H9 (cell line): ENCODE results near the gene APPL2. TPM values are rescaled to one million over a fixed set of nuclear protein-coding genes. Genes with fewer than 3 reads are reported as not detected.

Source experiments
- DNase-seq: peaks from one replicate; pipeline ENCODE4 v3.0.0-alpha.2; 2017
- H2AFZ ChIP-seq: one replicate; pipeline ENCODE4 v1.6.1; 2013; ENCODE audit warnings: mild to moderate bottlenecking, low read length, control low read depth, moderate library complexity
- H2AK5ac ChIP-seq: 2 replicates; pipeline ENCODE4 v1.6.1; 2013; ENCODE audit warnings: low read length, control low read depth, mixed read lengths; ENCODE audit not compliant: insufficient read length
- H2BK120ac ChIP-seq: one replicate; pipeline ENCODE4 v1.6.1; 2013; ENCODE audit warnings: low read depth, mild to moderate bottlenecking, low read length, control low read depth, inconsistent platforms; ENCODE audit not compliant: poor library complexity, severe bottlenecking
- H2BK12ac ChIP-seq: 2 replicates; pipeline ENCODE4 v1.6.1; 2013; ENCODE audit warnings: low read length, control low read depth, mixed read lengths, low read depth; ENCODE audit not compliant: insufficient read length
- H2BK15ac ChIP-seq: 2 replicates; pipeline ENCODE4 v1.6.1; 2013; ENCODE audit warnings: low read depth, low read length, control low read depth
- H2BK20ac ChIP-seq: one replicate; pipeline ENCODE4 v1.6.1; 2013; ENCODE audit warnings: low read depth, mild to moderate bottlenecking, low read length, control low read depth, inconsistent platforms; ENCODE audit not compliant: poor library complexity, severe bottlenecking
- H2BK5ac ChIP-seq: 2 replicates; pipeline ENCODE4 v1.6.1; 2013; ENCODE audit warnings: low read length, control low read depth, mixed read lengths; ENCODE audit not compliant: insufficient read length
- H3K14ac ChIP-seq: 2 replicates; pipeline ENCODE4 v1.6.1; 2013; ENCODE audit warnings: low read length, control low read depth; ENCODE audit not compliant: insufficient read depth
- H3K18ac ChIP-seq: 2 replicates; pipeline ENCODE4 v1.6.1; 2013; ENCODE audit warnings: low read depth, mild to moderate bottlenecking, mixed read lengths, low read length, control low read depth; ENCODE audit not compliant: insufficient read length
- H3K23ac ChIP-seq: 2 replicates; pipeline ENCODE4 v1.6.1; 2013; ENCODE audit warnings: low read length, control low read depth, mixed read lengths, low read depth; ENCODE audit not compliant: insufficient read length
- H3K23me2 ChIP-seq: 2 replicates; pipeline ENCODE4 v1.6.1; 2013; ENCODE audit warnings: low read depth, mild to moderate bottlenecking, mixed read lengths, low read length, control low read depth; ENCODE audit not compliant: insufficient read length, poor library complexity, severe bottlenecking
- H3K27ac ChIP-seq: 2 replicates; pipeline ENCODE4 v1.5.1; 2013; ENCODE audit warnings: low read length, control low read depth, mixed read lengths, low read depth; ENCODE audit not compliant: insufficient read length
- H3K27me3 ChIP-seq: 2 replicates; pipeline ENCODE4 v1.6.1; 2013; ENCODE audit warnings: low read length, control low read depth, inconsistent platforms; ENCODE audit not compliant: insufficient read depth
- H3K4ac ChIP-seq: 2 replicates; pipeline ENCODE4 v1.6.1; 2013; ENCODE audit warnings: low read depth, mild to moderate bottlenecking, control low read depth, inconsistent platforms, low read length, moderate library complexity
- H3K4me1 ChIP-seq: 2 replicates; pipeline ENCODE4 v1.6.1; 2013; ENCODE audit warnings: low read length, control low read depth, inconsistent platforms; ENCODE audit not compliant: insufficient read depth
- H3K4me2 ChIP-seq: 2 replicates; pipeline ENCODE4 v1.6.1; 2013; ENCODE audit warnings: low read length, control low read depth, mixed read lengths; ENCODE audit not compliant: insufficient read length, insufficient read depth
- H3K56ac ChIP-seq: 2 replicates; pipeline ENCODE4 v1.6.1; 2013; ENCODE audit warnings: low read depth, mild to moderate bottlenecking, mixed read lengths, low read length, control low read depth; ENCODE audit not compliant: insufficient read length
- H3K79me1 ChIP-seq: 2 replicates; pipeline ENCODE4 v1.6.1; 2013; ENCODE audit warnings: low read depth, mild to moderate bottlenecking, moderate library complexity, low read length, control low read depth, inconsistent platforms; ENCODE audit not compliant: insufficient read depth, poor library complexity, severe bottlenecking
- H3K79me2 ChIP-seq: 2 replicates; pipeline ENCODE4 v1.6.1; 2013; ENCODE audit warnings: low read length, control low read depth, inconsistent platforms; ENCODE audit not compliant: insufficient read depth
- H3K9ac ChIP-seq: 2 replicates; pipeline ENCODE4 v1.6.1; 2013; ENCODE audit warnings: low read length, control low read depth, mixed read lengths; ENCODE audit not compliant: insufficient read length; ENCODE audit errors: extremely low read depth
- H3K9me3 ChIP-seq: one replicate; pipeline ENCODE4 v1.6.1; 2013; ENCODE audit warnings: low read depth, low read length, inconsistent platforms; ENCODE audit not compliant: control insufficient read depth
- H3T11ph ChIP-seq: one replicate; pipeline ENCODE4 v1.6.1; 2013; ENCODE audit warnings: mild to moderate bottlenecking, low read length, control low read depth, inconsistent platforms
- H4K20me1 ChIP-seq: one replicate; pipeline ENCODE4 v1.6.1; 2013; ENCODE audit not compliant: control insufficient read depth, insufficient read length, insufficient read depth
- H4K5ac ChIP-seq: 2 replicates; pipeline ENCODE4 v1.6.1; 2013; ENCODE audit warnings: low read depth, mild to moderate bottlenecking, mixed read lengths, low read length, control low read depth; ENCODE audit not compliant: insufficient read length
- H4K8ac ChIP-seq: replicated peaks from 2 replicates; pipeline ENCODE4 v1.6.1; 2013; ENCODE audit warnings: low read length, control low read depth, mixed read lengths, low read depth; ENCODE audit not compliant: insufficient read length
- H4K91ac ChIP-seq: 2 replicates; pipeline ENCODE4 v1.6.1; 2013; ENCODE audit warnings: low read depth, mild to moderate bottlenecking, moderate library complexity, mixed read lengths, low read length, control low read depth; ENCODE audit not compliant: insufficient read length
- H3K27ac Mint-ChIP-seq, 3 experiments: 2 replicates in 2 of 3; 3 replicates in 1 of 3; pipeline ENCODE4 v1.8.0; 2020 to 2021; ENCODE audit warnings: mixed read lengths in 3 of 3, mild to moderate bottlenecking in 1 of 3, moderate library complexity in 1 of 3
- H3K27me3 Mint-ChIP-seq: 2 replicates; pipeline ENCODE4 v1.8.0; 2021; ENCODE audit warnings: low read depth, mild to moderate bottlenecking, moderate library complexity, mixed read lengths
- H3K36me3 Mint-ChIP-seq, 3 experiments: 2 replicates in 2 of 3; 3 replicates in 1 of 3; pipeline ENCODE4 v1.8.0; 2020 to 2021; ENCODE audit warnings: low read depth in 3 of 3, mixed read lengths in 3 of 3; ENCODE audit not compliant: insufficient read depth in 1 of 3
- H3K4me1 Mint-ChIP-seq, 2 experiments: 2 replicates each; pipeline ENCODE4 v1.8.0; 2020; ENCODE audit warnings: mixed read lengths in 2 of 2
- H3K4me3 Mint-ChIP-seq, 2 experiments: 2 replicates in 1 of 2; 3 replicates in 1 of 2; pipeline ENCODE4 v1.8.0; 2020 to 2021; ENCODE audit warnings: mild to moderate bottlenecking in 2 of 2, mixed read lengths in 2 of 2, moderate library complexity in 1 of 2
- H3K9me3 Mint-ChIP-seq, 2 experiments: 2 replicates in 1 of 2; 3 replicates in 1 of 2; pipeline ENCODE4 v1.8.0; 2020; ENCODE audit warnings: mild to moderate bottlenecking in 2 of 2, mixed read lengths in 2 of 2, moderate library complexity in 1 of 2
- CTCF ChIP-seq: fragments of 200-600 bp; sonication (generic); conservative IDR thresholded peaks from 3 replicates; pipeline ENCODE4 v1.8.0; 2021; ENCODE audit warnings: antibody characterized with exemption, mild to moderate bottlenecking
- total RNA-seq: library from RNA; stranded (reverse); gene quantifications from 2 replicates; pipeline ENCODE4 v1.2.1, GENCODE V29; 2021

APPL2 gene
- total RNA-seq, 1 experiment from 2014 or later = 18.5 TPM

- no peak for TF ChIP-seq CTCF
- Mint-ChIP-seq H3K9me3 (no peaks in the 10 kb centered on the region), H3K27me3 (no peaks in the 10 kb centered on the region), H3K36me3 (peaks cover 6 to 43% (median 28%) of the 10 kb centered on the region in 3 experiments; a peak in 5 of 7 replicates), H3K27ac (no peak overlapping the region), H3K4me3 (no peak overlapping the region), H3K4me1 (no peaks in the 10 kb centered on the region)
- no peak overlapping the region for H2BK5ac ChIP-seq
- no peak overlapping the region for H3K27ac ChIP-seq
- H3K14ac ChIP-seq = no peak overlapping the region
- no peak overlapping the region for H3K23ac ChIP-seq
- no peak overlapping the region for H4K8ac ChIP-seq
- no peaks in the 10 kb centered on the region for H4K20me1 ChIP-seq
- H3K4me1 ChIP-seq = no peaks in the 10 kb centered on the region
- H3K79me1 ChIP-seq = no peaks in the 10 kb centered on the region
- H3K56ac ChIP-seq = no peak overlapping the region
- H3T11ph ChIP-seq = no peak overlapping the region
- no peaks in the 10 kb centered on the region for H3K27me3 ChIP-seq
- H2BK120ac ChIP-seq = no peak overlapping the region
- H3K18ac ChIP-seq = no peak overlapping the region
- no peak overlapping the region for H2BK20ac ChIP-seq
- H2BK15ac ChIP-seq = no peak overlapping the region
- no peak for DNase-seq
- H2BK12ac ChIP-seq = no peak overlapping the region
- H3K4ac ChIP-seq = no peak overlapping the region
- H3K9me3 ChIP-seq = no peaks in the 10 kb centered on the region
- no peak overlapping the region for H3K9ac ChIP-seq
- no peaks in the 10 kb centered on the region for H3K79me2 ChIP-seq
- no peak overlapping the region for H4K91ac ChIP-seq
- H2AFZ ChIP-seq = no peak overlapping the region
- no peaks in the 10 kb centered on the region for H3K23me2 ChIP-seq
- no peak overlapping the region for H2AK5ac ChIP-seq
- H3K4me2 ChIP-seq = no peak overlapping the region
- no peak overlapping the region for H4K5ac ChIP-seq
These were observed 68.0 kb downstream of the APPL2 start for GRCh38 chr12:105168006-105168405.
